Choroid plexus epithelial cell (primary cell): ENCODE measurements around the gene RAB30.
"Not testable (repeated sequence)": the region's sequence is repeated elsewhere in the genome, so short reads cannot be mapped to it uniquely, and the experiment has no call there.

Experiments used
- DNase-seq: peaks from one replicate; pipeline ENCODE4 v3.0.0-alpha.2; 2010; ENCODE audit warnings: low read depth
- H3K4me3 ChIP-seq: 2 replicates; pipeline ENCODE4 v1.5.1; 2011; ENCODE audit warnings: low read depth, mild to moderate bottlenecking, control low read depth, low read length, moderate library complexity
- CTCF ChIP-seq: conservative IDR thresholded peaks from 2 replicates; pipeline ENCODE4 v1.5.1; 2011; ENCODE audit warnings: low read depth, mild to moderate bottlenecking, control low read depth, inconsistent platforms, low read length, moderate library complexity

Gene RAB30

GRCh38 chr11:82945682-82946081 is 126.0 kb downstream of the RAB30 start:
- no peak overlapping the region for H3K4me3 ChIP-seq
- no peak for DNase-seq
- TF ChIP-seq CTCF, result no peak

GRCh38 chr11:82945041-82945440 is 126.7 kb downstream of the RAB30 start:
- not testable (repeated sequence) for H3K4me3 ChIP-seq, DNase-seq

GRCh38 chr11:82944198-82944597 is 127.5 kb downstream of the RAB30 start:
- TF ChIP-seq CTCF, result no peak

GRCh38 chr11:82943430-82943829 is 128.3 kb downstream of the RAB30 start:
- not testable (repeated sequence) for H3K4me3 ChIP-seq, DNase-seq

More at GRCh38 chr11:82944198-82944597, 127.5 kb downstream of the RAB30 start:
- no peak overlapping the region for H3K4me3 ChIP-seq
- DNase-seq, result no peak

- no peak for DNase-seq
- H3K4me3 ChIP-seq, result no peak overlapping the region
Observed at GRCh38 chr11:82942376-82942775, 129.3 kb downstream of the RAB30 start.

GRCh38 chr11:82939456-82939855 is 132.2 kb downstream of the RAB30 start:
- DNase-seq, result no peak
- H3K4me3 ChIP-seq, result no peak overlapping the region
- TF ChIP-seq CTCF, result no peak

More at GRCh38 chr11:82942376-82942775, 129.3 kb downstream of the RAB30 start:
- TF ChIP-seq CTCF, result no peak

GRCh38 chr11:82937554-82937953 is 134.1 kb downstream of the RAB30 start:
- no peak for TF ChIP-seq CTCF
- DNase-seq, result no peak
- no peak overlapping the region for H3K4me3 ChIP-seq

GRCh38 chr11:82936261-82936660 is 135.4 kb downstream of the RAB30 start:
- DNase-seq, result peak; percentile 26
- no peak overlapping the region for H3K4me3 ChIP-seq
- no peak for TF ChIP-seq CTCF
